Mononuclear cell (primary cell): ENCODE measurements around the gene PHOSPHO1. TPM values are rescaled to one million over a fixed set of nuclear protein-coding genes. Genes with fewer than 3 reads are reported as not detected.

ENCODE experiments used
- total RNA-seq: library from RNA; depleted of rRNA; stranded (reverse); fragments of >200 nt; gene quantifications from one replicate; pipeline ENCODE4 v1.2.3, GENCODE V29; 2012

Gene PHOSPHO1
- total RNA-seq, 1 donor: 0.21 TPM

Other genes with a start within 250 kb of the PHOSPHO1 start
- under 0.01 TPM for gene IGF2BP1, start 233.4 kb downstream of the PHOSPHO1 start, total RNA-seq
- under 0.01 TPM for gene B4GALNT2, start 98.0 kb downstream of the PHOSPHO1 start, total RNA-seq
- 3.3 TPM for gene GNGT2, start 20.2 kb downstream of the PHOSPHO1 start, total RNA-seq
- gene ABI3, start 20.1 kb downstream of the PHOSPHO1 start, total RNA-seq: 6.3 TPM
- 48.9 TPM for gene ZNF652, start 131.5 kb upstream of the PHOSPHO1 start, total RNA-seq
- gene PHB1, start 184.1 kb upstream of the PHOSPHO1 start, total RNA-seq: 28.7 TPM